GM13977 (cell line): ENCODE measurements around the gene LRRC10B.
A peak's percentile ranks its signal among the peaks of the same experiment; 100 is the strongest.

Source experiments
- DNase-seq: peaks from one replicate; pipeline ENCODE4 v3.0.0; 2012; ENCODE audit warnings: low spot score
- in situ Hi-C: fragments of 300-500 bp; cut with MboI; formaldehyde crosslinking; loops from one replicate; pipeline ENCODE4 v1.12.0; 2022; ENCODE audit warnings: low sequenced_read_pairs, low pct_unique_long_range_greater_than_20kb, mixed read lengths, inconsistent platforms; ENCODE audit not compliant: unreplicated experiment
- TF ChIP-seq, protein P1 (sequence below): IDR thresholded peaks from 2 replicates; pipeline ENCODE4 v1.5.1; 2012; ENCODE audit warnings: mild to moderate bottlenecking, control low read depth; ENCODE audit not compliant: insufficient read depth; ENCODE audit errors: extremely low read depth, missing control alignments

The LRRC10B gene

GRCh38 chr11:61545341-61545740 lies 36.8 kb downstream of the LRRC10B start:
- DNase-seq, result peak; percentile 81
- TF ChIP-seq, protein P1, sequence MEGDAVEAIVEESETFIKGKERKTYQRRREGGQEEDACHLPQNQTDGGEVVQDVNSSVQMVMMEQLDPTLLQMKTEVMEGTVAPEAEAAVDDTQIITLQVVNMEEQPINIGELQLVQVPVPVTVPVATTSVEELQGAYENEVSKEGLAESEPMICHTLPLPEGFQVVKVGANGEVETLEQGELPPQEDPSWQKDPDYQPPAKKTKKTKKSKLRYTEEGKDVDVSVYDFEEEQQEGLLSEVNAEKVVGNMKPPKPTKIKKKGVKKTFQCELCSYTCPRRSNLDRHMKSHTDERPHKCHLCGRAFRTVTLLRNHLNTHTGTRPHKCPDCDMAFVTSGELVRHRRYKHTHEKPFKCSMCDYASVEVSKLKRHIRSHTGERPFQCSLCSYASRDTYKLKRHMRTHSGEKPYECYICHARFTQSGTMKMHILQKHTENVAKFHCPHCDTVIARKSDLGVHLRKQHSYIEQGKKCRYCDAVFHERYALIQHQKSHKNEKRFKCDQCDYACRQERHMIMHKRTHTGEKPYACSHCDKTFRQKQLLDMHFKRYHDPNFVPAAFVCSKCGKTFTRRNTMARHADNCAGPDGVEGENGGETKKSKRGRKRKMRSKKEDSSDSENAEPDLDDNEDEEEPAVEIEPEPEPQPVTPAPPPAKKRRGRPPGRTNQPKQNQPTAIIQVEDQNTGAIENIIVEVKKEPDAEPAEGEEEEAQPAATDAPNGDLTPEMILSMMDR, result peak; percentile 39
- in situ Hi-C loops, result no loop called here

DNA sequence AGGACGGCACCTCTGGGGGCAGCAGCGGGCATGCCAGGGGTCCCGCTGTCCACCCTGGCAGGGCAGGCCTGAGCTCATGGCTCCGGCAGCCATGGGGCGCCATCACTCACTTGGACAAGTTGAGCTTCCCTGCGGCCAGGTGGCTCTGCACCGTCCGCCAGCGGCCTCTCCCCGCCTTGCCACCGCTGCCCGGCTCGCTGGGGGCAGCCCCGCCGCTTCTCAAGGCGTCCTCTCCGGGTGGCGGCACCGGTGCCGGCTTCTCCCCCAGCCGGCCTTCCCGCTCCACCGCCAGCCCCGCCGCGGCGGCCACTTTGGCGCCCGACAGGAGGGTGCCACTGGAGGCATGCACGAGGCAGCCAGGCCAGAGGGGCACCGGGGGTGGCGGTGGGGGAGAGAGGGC lies 37.4 kb downstream of the LRRC10B start:
- in situ Hi-C loops, result no loop called here
- TF ChIP-seq, protein P1, result no peak

DNA sequence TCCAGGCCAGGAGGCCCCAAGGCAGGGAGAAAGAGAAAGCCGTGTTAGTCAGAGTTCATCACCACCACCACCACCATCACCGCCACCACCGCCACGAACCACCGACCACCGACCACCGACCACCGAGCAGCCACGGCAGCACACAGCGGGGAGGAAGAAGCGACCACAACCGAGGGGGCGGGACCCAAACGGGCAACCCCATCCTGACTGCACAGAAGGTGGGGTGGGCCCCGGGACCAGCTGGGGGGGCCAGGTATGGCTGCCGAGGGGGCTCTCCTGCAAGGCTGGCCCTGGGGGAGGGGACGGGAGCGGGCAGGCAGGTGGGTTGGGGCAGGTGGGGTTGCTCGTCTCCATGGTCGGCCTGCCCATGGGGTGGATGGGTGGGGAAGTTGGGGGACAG lies 38.1 kb downstream of the LRRC10B start:
- DNase-seq, result no peak
- in situ Hi-C loops, result no loop called here
- TF ChIP-seq, protein P1, result no peak

More for the DNA sequence above, 37.4 kb downstream of the LRRC10B start:
- no peak for DNase-seq

DNA sequence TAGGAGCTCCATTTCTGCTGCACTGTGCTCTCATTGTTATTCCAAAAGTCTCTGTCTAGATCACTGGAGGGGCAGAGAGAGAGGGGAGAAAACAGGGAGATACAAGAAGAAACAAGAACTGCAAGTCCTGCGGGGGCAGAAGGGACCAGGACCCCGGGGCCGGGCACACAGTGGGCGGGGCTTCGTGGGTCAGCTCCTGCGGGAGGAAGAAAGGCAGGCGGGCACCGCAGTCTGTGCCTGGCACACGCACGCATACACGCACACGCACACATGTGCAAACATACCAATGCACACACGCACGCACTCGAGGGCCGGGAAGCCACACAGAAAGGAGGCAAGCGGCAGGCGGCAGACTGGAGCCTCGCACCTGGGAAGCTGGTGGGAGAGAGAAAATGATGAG lies 38.7 kb downstream of the LRRC10B start:
- no peak for DNase-seq
- in situ Hi-C loops, result no loop called here
- TF ChIP-seq, protein P1, result no peak

GRCh38 chr11:61549177-61549576 lies 40.6 kb downstream of the LRRC10B start:
- TF ChIP-seq, protein P1, result no peak
- DNase-seq, result no peak
- in situ Hi-C loops, result no loop called here

GRCh38 chr11:61549662-61550568 lies 41.4 kb downstream of the LRRC10B start:
- no peak for DNase-seq
- TF ChIP-seq, protein P1, result no peak
- in situ Hi-C loops, result no loop called here
